Tibial artery (tissue), 4 donors: Measurements from ENCODE around the gene PRDM16.

Experiments
- DNase-seq, 2 donors: peaks; one replicate each; pipeline ENCODE4 v3.0.0-alpha.2; 2019
- H3K27ac ChIP-seq, 2 donors: fragments of 200-600 bp; sonication (generic) in 1 of 2; 1 replicate in 1 of 2; 2 replicates in 1 of 2; pipeline ENCODE4 v1.5.1; 2018 to 2019; ENCODE audit warnings: mild to moderate bottlenecking in 1 of 2
- H3K27me3 ChIP-seq, 2 donors: fragments of 200-600 bp; sonication (generic) in 1 of 2; one replicate each; pipeline versions ENCODE4 v1.5.1 to v1.6.0; 2016 to 2019
- H3K36me3 ChIP-seq, 3 donors: fragments of 200-600 bp; sonication (generic) in 2 of 3; one replicate each; pipeline ENCODE4 v1.5.1; 2016 to 2019; ENCODE audit warnings: mild to moderate bottlenecking in 2 of 3
- H3K4me1 ChIP-seq, 4 donors: fragments of 200-600 bp; sonication (generic) in 2 of 4; 1 replicate in 3 of 4; 2 replicates in 1 of 4; pipeline ENCODE4 v1.5.1; 2016 to 2019
- H3K4me3 ChIP-seq, 2 donors: fragments of 200-600 bp; sonication (generic) in 1 of 2; 1 replicate in 1 of 2; 2 replicates in 1 of 2; pipeline ENCODE4 v1.5.1; 2018 to 2019; ENCODE audit warnings: mild to moderate bottlenecking in 2 of 2
- H3K9me3 ChIP-seq, 3 donors: fragments of 200-600 bp; sonication (generic) in 1 of 3; one replicate each; pipeline ENCODE4 v1.5.1; 2016 to 2019
- CTCF ChIP-seq, 2 experiments: fragments of 200-600 bp in 1 of 2; fragments of 450-650 bp in 1 of 2; IDR thresholded peaks; one replicate each; pipeline ENCODE4 v1.5.1; 2017 to 2019; ENCODE audit warnings: antibody characterized with exemption in 2 of 2, mild to moderate bottlenecking in 1 of 2, moderate library complexity in 1 of 2
- intact Hi-C: fragments of 100-400 bp; cut with DNase I; formaldehyde crosslinking; loops from one replicate; pipeline ENCODE4 v1.15.0; 2023; ENCODE audit warnings: low total_unique reads

Gene PRDM16

GRCh38 chr1:3423896-3424611, 355.1 kb downstream of the PRDM16 start:
- Histone ChIP-seq H3K4me3 (no peak overlapping the region), H3K36me3 (peaks cover 27 to 45% (median 33%) of the 10 kb centered on the region in 3 donors), H3K9me3 (no peaks in the 10 kb centered on the region), H3K4me1 (peaks cover 0 to 33% (median 26%) of the 10 kb centered on the region in 4 donors), H3K27me3 (no peaks in the 10 kb centered on the region), H3K27ac (peak overlapping the region; percentile 91)
- intact Hi-C loops, result no loop called here
- no peak for TF ChIP-seq CTCF (IDR thresholded peaks at IDR 0.05)
- no peak for DNase-seq

GRCh38 chr1:3425486-3426215, 356.6 kb downstream of the PRDM16 start:
- H3K9me3 ChIP-seq, result no peaks in the 10 kb centered on the region
- H3K4me3 ChIP-seq, result no peak overlapping the region
- peaks cover 0 to 33% (median 26%) of the 10 kb centered on the region in 4 donors for H3K4me1 ChIP-seq
- peaks cover 34 to 59% (median 43%) of the 10 kb centered on the region in 3 donors for H3K36me3 ChIP-seq
- H3K27ac ChIP-seq, result no peak overlapping the region
- H3K27me3 ChIP-seq, result no peaks in the 10 kb centered on the region
- no peak for DNase-seq
- intact Hi-C loops, result loop anchor here (5.0 kb wide), 3 partner anchors 363 to 553 kb away; no protein-coding TSS in a partner anchor
- no peak for TF ChIP-seq CTCF (IDR thresholded peaks at IDR 0.05)

GRCh38 chr1:3426956-3427535, 358.0 kb downstream of the PRDM16 start:
- Histone ChIP-seq H3K4me3 (no peak overlapping the region), H3K9me3 (no peaks in the 10 kb centered on the region), H3K36me3 (peaks cover 47 to 66% (median 57%) of the 10 kb centered on the region in 3 donors), H3K27me3 (no peaks in the 10 kb centered on the region), H3K4me1 (peaks cover 0 to 26% (median 24%) of the 10 kb centered on the region in 4 donors), H3K27ac (no peak overlapping the region)
- intact Hi-C loops, result loop anchor here (5.0 kb wide), 3 partner anchors 365 to 555 kb away; no protein-coding TSS in a partner anchor
- DNase-seq, result no peak
- no peak for TF ChIP-seq CTCF (IDR thresholded peaks at IDR 0.05)

- H3K4me1 ChIP-seq, result peaks cover 0 to 17% (median 15%) of the 10 kb centered on the region in 4 donors
- H3K4me3 ChIP-seq, result no peak overlapping the region
- no peak for TF ChIP-seq CTCF (IDR thresholded peaks at IDR 0.05)
- H3K27ac ChIP-seq, result no peak overlapping the region
- peaks cover 56 to 75% (median 66%) of the 10 kb centered on the region in 3 donors for H3K36me3 ChIP-seq
- no peaks in the 10 kb centered on the region for H3K9me3 ChIP-seq
- H3K27me3 ChIP-seq, result no peaks in the 10 kb centered on the region
- intact Hi-C loops, result loop anchor here (5.0 kb wide), 3 partner anchors 366 to 556 kb away; no protein-coding TSS in a partner anchor
- no peak for DNase-seq
Measured at GRCh38 chr1:3427711-3428704, 359.0 kb downstream of the PRDM16 start.

GRCh38 chr1:3428899-3429298, 359.9 kb downstream of the PRDM16 start:
- Histone ChIP-seq H3K4me3 (no peak overlapping the region), H3K27ac (no peak overlapping the region), H3K4me1 (peaks cover 0 to 10% (median 7%) of the 10 kb centered on the region in 4 donors), H3K27me3 (no peaks in the 10 kb centered on the region), H3K9me3 (no peaks in the 10 kb centered on the region), H3K36me3 (peaks cover 64 to 84% (median 71%) of the 10 kb centered on the region in 3 donors)
- intact Hi-C loops, result loop anchor here (5.0 kb wide), 3 partner anchors 367 to 557 kb away; no protein-coding TSS in a partner anchor
- DNase-seq, result no peak
- TF ChIP-seq CTCF (IDR thresholded peaks at IDR 0.05), result no peak
